Fibroblast of lung (primary cell): ENCODE data around the gene STRN3.

Experiments
- CTCF ChIP-seq, 2 donors: IDR thresholded peaks in 1 of 2; conservative IDR thresholded peaks in 1 of 2; 1 replicate in 1 of 2; 2 replicates in 1 of 2; pipeline ENCODE4 v1.5.1; 2011 to 2012; ENCODE audit warnings: low read length in 2 of 2, control low read depth in 1 of 2, inconsistent platforms in 1 of 2, low read depth in 1 of 2, mild to moderate bottlenecking in 1 of 2
- EZH2 ChIP-seq: IDR thresholded peaks from 2 replicates; pipeline ENCODE4 v1.5.1; 2012; ENCODE audit warnings: low read length, control low read depth, mild to moderate bottlenecking; ENCODE audit errors: missing control alignments

GRCh38 chr14:30996892-30997659 is 29.1 kb downstream of the STRN3 start:
- TF ChIP-seq CTCF (conservative IDR thresholded peaks at IDR 0.05 in 1 of 2, IDR thresholded peaks at IDR 0.05 in 1 of 2; ENCODE audit: low read depth in 1 of 2, low read length in 2 of 2), result no peak
- no peak for TF ChIP-seq EZH2
